Stimulated activated naive CD8-positive, alpha-beta T cell treated with anti-CD3 and anti-CD28 coated beads, Interleukin-15, Interleukin-2, amounts not matched to agents 100 ng/mL and 50 ng/mL, for 24 hours (primary cell): ENCODE results near the gene NPAS3.

Experiments used
- H3K27ac Mint-ChIP-seq: one replicate; pipeline ENCODE4 v1.8.0; 2021; ENCODE audit warnings: mild to moderate bottlenecking, mixed read lengths
- H3K27me3 Mint-ChIP-seq: one replicate; pipeline ENCODE4 v1.8.0; 2021; ENCODE audit warnings: mixed read lengths
- H3K36me3 Mint-ChIP-seq: one replicate; pipeline ENCODE4 v1.8.0; 2021; ENCODE audit warnings: low read depth, mixed read lengths
- H3K4me1 Mint-ChIP-seq: one replicate; pipeline ENCODE4 v1.8.0; 2021; ENCODE audit warnings: low read depth, mixed read lengths
- H3K4me3 Mint-ChIP-seq: one replicate; pipeline ENCODE4 v1.8.0; 2021; ENCODE audit warnings: mild to moderate bottlenecking, mixed read lengths
- H3K9me3 Mint-ChIP-seq: one replicate; pipeline ENCODE4 v1.8.0; 2021; ENCODE audit warnings: mixed read lengths

Gene NPAS3

DNA sequence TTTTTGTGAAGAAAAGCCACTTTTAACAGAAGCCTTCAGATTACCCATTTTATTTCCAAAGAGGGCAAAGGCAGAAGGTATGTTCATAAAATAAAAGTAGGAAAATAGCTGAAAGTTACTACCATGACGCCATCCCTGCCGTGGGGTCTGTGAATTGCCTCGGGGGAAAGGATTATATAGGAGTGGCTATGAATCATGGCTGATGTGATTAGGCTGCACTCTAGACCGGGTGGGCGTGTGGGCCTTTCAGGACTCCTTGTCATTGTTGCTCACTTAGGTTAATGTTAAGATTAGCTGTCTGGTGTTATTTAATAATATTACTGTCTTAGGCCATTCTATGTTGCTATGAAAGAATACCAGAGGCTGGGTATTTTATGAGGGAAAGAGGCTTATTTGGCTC, 816.7 kb downstream of the NPAS3 start:
- Mint-ChIP-seq H3K4me3 (no peak overlapping the region), H3K27me3 (peaks cover 12% of the 10 kb centered on the region), H3K36me3 (no peaks in the 10 kb centered on the region), H3K4me1 (no peaks in the 10 kb centered on the region), H3K27ac (no peak overlapping the region), H3K9me3 (no peaks in the 10 kb centered on the region)

DNA sequence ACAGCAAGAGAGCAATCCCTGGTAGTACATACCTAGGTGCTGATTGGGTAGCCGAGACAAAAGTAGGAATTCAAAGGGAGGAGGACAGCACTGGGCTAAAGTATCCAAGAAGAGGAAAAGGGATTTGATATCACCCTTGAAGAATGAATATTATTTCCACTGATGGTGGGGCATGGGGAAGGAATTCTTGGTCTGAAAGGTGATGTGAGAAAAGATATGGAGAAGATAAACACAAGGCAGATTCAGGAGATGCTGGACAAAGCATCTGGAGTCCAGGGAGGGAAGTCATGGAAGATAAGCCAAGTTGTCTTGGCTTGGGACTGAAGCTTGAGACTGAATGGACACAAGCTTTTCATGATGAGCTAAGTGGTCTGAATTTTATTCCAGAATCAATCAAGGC, 818.2 kb downstream of the NPAS3 start:
- Mint-ChIP-seq H3K4me3 (no peak overlapping the region), H3K27me3 (peaks cover 7% of the 10 kb centered on the region), H3K27ac (no peak overlapping the region), H3K9me3 (no peaks in the 10 kb centered on the region), H3K36me3 (no peaks in the 10 kb centered on the region), H3K4me1 (no peaks in the 10 kb centered on the region)

GRCh38 chr14:33758547-33758946, 819.9 kb downstream of the NPAS3 start:
- peaks cover 3% of the 10 kb centered on the region for H3K27me3 Mint-ChIP-seq
- H3K4me1 Mint-ChIP-seq, result no peaks in the 10 kb centered on the region
- no peak overlapping the region for H3K4me3 Mint-ChIP-seq
- H3K27ac Mint-ChIP-seq, result no peak overlapping the region
- H3K36me3 Mint-ChIP-seq, result no peaks in the 10 kb centered on the region
- no peaks in the 10 kb centered on the region for H3K9me3 Mint-ChIP-seq

DNA sequence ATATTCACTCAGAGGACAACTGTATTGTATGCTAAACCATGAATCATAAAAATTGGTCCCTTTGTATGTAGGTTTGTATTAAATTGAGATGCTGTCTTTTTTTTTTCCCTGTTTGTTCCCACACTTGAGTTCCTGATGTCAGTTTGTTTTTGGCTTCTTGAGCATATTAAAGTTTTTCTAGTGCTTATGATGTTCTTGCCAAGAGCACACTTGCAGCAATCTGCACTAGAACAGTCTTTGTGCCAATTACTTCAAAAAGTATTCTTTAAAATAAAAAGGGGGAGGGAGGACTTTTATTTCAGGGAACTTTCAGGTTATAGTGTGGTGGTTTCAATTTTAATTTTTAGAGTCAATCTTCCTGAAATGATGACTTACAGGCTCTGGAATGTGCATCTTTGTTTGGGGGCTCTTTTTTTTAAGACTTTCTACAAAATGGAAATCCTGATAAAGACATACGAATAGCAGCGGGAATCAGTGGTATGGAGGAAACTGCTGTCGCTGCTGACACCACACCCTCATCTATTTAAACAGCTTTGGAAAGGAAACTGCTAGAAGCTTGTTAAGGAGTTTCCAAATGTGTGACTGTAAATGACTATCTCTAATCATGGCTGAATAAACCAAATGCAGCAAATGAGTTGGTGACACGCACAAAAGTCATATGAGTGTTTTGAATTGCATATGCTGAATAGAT, 823.6 kb downstream of the NPAS3 start:
- Mint-ChIP-seq H3K27ac (no peak overlapping the region), H3K27me3 (peaks cover 8% of the 10 kb centered on the region), H3K4me3 (no peak overlapping the region), H3K36me3 (no peaks in the 10 kb centered on the region), H3K9me3 (no peaks in the 10 kb centered on the region), H3K4me1 (no peaks in the 10 kb centered on the region)

DNA sequence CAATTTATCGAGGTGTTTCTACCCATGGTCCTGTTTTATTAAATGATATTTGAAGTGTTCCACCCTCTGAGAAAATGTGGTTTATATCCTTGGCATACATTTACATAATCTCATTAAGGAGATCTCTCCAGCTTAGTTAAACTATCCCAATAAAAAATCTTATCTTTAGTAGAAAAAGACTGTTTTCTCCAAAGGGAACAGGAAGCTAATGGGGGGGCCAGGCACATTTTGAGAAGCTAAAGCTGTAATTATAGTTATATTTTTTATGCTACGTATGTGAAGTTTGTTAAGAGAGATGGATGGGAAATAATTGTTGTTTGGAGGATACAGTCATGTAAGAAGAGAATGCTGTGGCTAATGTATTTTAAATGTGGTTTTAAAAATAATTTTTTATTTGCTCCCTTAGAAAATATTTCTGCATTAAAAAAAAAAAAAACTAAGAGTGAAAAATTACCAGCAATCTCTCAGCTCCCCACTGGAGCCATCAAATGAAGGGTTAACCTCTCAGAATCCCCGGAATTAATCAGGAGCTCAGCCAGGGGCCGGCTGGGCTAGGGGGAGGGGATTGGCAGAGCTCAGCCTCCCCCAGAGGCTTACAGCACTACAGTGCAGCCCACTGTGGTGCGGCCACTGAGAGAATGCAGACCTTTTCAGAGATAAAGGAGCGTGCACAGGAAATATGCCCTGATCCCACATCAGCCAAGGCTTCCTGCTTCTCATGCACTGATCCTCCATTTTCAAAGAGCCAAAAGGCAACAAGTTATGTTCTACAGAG, 826.4 kb downstream of the NPAS3 start:
- Mint-ChIP-seq H3K4me3 (no peak overlapping the region), H3K36me3 (no peaks in the 10 kb centered on the region), H3K27ac (no peak overlapping the region), H3K27me3 (peaks cover 13% of the 10 kb centered on the region), H3K4me1 (no peaks in the 10 kb centered on the region), H3K9me3 (no peaks in the 10 kb centered on the region)

- Mint-ChIP-seq H3K27me3 (peaks cover 13% of the 10 kb centered on the region), H3K27ac (no peak overlapping the region), H3K36me3 (no peaks in the 10 kb centered on the region), H3K4me3 (no peak overlapping the region), H3K9me3 (no peaks in the 10 kb centered on the region), H3K4me1 (no peaks in the 10 kb centered on the region)
Observed at GRCh38 chr14:33767586-33768457, 829.1 kb downstream of the NPAS3 start.

DNA sequence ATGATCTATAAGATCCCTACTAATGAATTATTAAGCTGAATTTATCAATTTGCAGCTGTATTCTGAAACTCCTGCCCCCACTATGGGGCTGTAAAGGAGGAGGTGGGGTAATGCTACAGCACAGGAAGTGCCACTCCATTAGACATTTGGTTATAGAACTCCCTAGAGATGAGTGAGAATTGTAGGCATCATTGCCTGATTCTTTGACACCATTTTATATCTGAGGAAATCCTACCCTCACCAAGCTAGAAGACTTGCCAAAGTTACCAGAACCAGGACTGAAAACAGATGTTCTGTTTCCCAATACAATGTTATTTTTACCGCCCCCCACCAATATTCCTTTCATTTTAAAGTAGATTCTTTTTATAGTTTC, 829.8 kb downstream of the NPAS3 start:
- Mint-ChIP-seq H3K36me3 (no peaks in the 10 kb centered on the region), H3K27me3 (peaks cover 13% of the 10 kb centered on the region), H3K9me3 (no peaks in the 10 kb centered on the region), H3K4me3 (no peak overlapping the region), H3K4me1 (no peaks in the 10 kb centered on the region), H3K27ac (no peak overlapping the region)

DNA sequence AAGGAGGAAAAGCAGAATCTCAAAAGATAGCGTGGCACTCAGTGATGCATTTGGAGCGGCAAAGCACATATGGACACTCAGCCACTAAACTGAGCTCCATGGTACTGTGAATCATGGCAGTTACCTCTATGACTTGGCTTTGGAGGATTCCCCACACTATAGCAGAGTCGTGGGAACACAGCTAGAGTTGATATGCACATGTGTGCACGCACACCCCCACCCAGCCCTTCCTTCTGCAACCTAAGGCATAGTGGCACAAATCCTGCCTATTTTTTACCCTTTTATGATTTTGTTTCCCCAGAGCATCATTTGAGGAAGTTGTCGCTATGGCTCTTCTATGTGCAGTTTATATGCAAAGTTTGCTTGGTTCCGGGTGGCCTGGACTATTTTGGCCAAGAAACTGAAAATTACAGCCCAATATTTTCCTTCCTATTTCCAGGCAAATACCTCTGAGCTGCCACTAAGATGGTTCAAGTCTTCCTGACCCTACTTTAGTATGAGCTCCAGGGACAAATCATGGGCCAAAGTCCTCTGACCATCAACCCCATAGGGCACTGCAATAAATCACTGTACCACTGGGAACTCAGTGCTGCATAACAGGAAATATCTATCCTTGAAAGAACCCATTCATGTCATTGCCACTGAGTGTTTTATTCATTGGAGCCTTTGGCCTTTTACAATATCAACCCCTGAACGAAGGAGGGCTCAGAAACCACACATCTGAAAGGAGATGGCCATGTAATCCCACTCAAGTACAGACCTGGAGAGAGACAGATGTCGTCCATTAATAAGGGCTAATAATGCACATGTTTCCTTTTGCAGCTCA, 834.7 kb downstream of the NPAS3 start:
- H3K36me3 Mint-ChIP-seq, result no peaks in the 10 kb centered on the region
- peaks cover 5% of the 10 kb centered on the region for H3K27me3 Mint-ChIP-seq
- no peaks in the 10 kb centered on the region for H3K4me1 Mint-ChIP-seq
- no peak overlapping the region for H3K27ac Mint-ChIP-seq
- no peaks in the 10 kb centered on the region for H3K9me3 Mint-ChIP-seq
- H3K4me3 Mint-ChIP-seq, result no peak overlapping the region

DNA sequence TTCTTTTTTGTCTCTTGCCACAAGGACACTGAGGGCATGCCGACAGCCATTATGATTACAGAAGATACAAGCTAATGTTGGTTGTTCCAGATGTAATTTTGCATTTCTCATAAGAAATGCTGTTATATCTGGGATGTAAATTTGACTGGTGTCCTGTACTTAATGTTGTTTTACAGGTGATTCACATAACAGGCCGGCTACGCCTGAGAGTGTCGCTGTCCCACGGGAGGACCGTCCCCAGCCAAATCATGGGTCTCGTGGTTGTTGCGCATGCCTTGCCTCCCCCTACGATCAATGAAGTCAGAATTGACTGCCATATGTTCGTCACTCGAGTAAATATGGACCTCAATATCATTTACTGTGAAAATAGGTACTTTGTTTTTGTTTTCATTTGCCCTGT, 835.5 kb downstream of the NPAS3 start:
- Mint-ChIP-seq H3K27ac (no peak overlapping the region), H3K4me3 (no peak overlapping the region), H3K36me3 (no peaks in the 10 kb centered on the region), H3K9me3 (no peaks in the 10 kb centered on the region), H3K27me3 (peaks cover 4% of the 10 kb centered on the region), H3K4me1 (no peaks in the 10 kb centered on the region)

DNA sequence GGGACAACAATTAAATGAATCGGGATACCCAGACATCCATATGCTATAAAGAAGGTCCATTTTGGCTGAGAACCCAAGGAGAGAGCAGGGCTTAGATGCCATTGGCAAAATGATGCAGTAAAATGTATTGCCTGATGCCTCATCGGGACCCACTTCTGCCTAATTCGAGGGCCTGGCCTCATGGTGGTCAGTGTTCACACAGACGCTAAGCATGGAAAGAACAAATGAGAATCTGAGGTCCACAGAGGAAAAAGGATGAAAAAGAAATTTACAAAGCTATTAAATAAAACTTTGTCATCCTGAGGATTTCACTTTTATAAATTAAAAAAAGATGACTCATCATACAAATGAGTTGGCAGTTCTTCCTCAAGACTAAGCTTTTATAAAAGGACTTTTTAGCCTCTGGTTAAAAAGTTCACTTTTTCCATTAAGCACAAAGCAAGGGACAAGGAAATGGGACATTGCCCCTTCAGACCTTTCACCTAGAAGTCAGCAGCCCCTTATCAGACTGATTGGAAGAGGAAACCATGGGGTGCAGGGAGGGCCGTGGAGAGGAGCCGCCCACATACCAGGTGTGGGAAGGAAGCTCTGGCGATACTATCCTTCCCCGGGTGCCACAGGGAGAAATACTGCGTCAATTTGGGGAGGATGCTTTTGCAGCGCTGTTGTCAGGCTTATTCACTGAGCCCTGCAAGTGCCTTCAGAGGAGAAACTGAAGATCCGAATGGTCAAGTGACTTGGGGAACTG, 836.2 kb downstream of the NPAS3 start:
- H3K9me3 Mint-ChIP-seq, result no peaks in the 10 kb centered on the region
- H3K27me3 Mint-ChIP-seq, result no peaks in the 10 kb centered on the region
- H3K4me3 Mint-ChIP-seq, result no peak overlapping the region
- H3K27ac Mint-ChIP-seq, result no peak overlapping the region
- no peaks in the 10 kb centered on the region for H3K36me3 Mint-ChIP-seq
- H3K4me1 Mint-ChIP-seq, result no peaks in the 10 kb centered on the region

DNA sequence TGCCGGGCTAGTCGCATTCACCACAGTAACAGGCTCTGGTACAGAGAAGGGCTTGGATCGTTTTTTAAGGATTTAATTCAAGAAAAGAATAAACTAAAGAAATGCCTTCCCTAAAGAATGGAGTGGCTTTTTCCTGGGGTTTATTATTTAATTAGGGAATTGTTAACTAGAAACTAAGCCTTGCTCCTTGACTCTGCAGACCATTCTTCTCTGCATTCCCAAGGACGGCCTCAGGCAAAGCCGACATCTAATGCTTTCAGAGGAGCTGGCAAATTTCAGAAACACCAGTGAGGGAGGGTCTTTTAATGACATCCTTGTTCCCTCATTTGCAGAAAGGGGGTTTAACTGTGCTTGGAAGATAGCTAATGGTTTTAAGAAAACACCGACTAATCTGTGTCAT, 838.2 kb downstream of the NPAS3 start:
- H3K27me3 Mint-ChIP-seq, result no peaks in the 10 kb centered on the region
- no peak overlapping the region for H3K27ac Mint-ChIP-seq
- H3K36me3 Mint-ChIP-seq, result no peaks in the 10 kb centered on the region
- H3K4me1 Mint-ChIP-seq, result no peaks in the 10 kb centered on the region
- H3K9me3 Mint-ChIP-seq, result no peaks in the 10 kb centered on the region
- H3K4me3 Mint-ChIP-seq, result no peak overlapping the region

- no peak overlapping the region for H3K4me3 Mint-ChIP-seq
- no peak overlapping the region for H3K27ac Mint-ChIP-seq
- H3K36me3 Mint-ChIP-seq, result no peaks in the 10 kb centered on the region
- H3K9me3 Mint-ChIP-seq, result no peaks in the 10 kb centered on the region
- peaks cover 4% of the 10 kb centered on the region for H3K27me3 Mint-ChIP-seq
- H3K4me1 Mint-ChIP-seq, result no peaks in the 10 kb centered on the region
Observed at GRCh38 chr14:33777681-33778080, 839.0 kb downstream of the NPAS3 start.

GRCh38 chr14:33780035-33780434, 841.4 kb downstream of the NPAS3 start:
- peaks cover 7% of the 10 kb centered on the region for H3K27me3 Mint-ChIP-seq
- H3K4me1 Mint-ChIP-seq, result no peaks in the 10 kb centered on the region
- no peak overlapping the region for H3K4me3 Mint-ChIP-seq
- no peaks in the 10 kb centered on the region for H3K36me3 Mint-ChIP-seq
- H3K27ac Mint-ChIP-seq, result no peak overlapping the region
- no peaks in the 10 kb centered on the region for H3K9me3 Mint-ChIP-seq

GRCh38 chr14:33781236-33781635, 842.6 kb downstream of the NPAS3 start:
- Mint-ChIP-seq H3K4me3 (no peak overlapping the region), H3K27me3 (peaks cover 7% of the 10 kb centered on the region), H3K9me3 (no peaks in the 10 kb centered on the region), H3K4me1 (no peaks in the 10 kb centered on the region), H3K36me3 (no peaks in the 10 kb centered on the region), H3K27ac (no peak overlapping the region)
